ENCODE data around the gene ROR1.

The ROR1 gene

GRCh38 chr1:64183395-64184002 is 409.7 kb downstream of the ROR1 start:
- no peak overlapping the region for H3K4me3 ChIP-seq (ENCODE audit: low read length)
- no peak for DNase-seq (ENCODE audit: low read depth)
- TF ChIP-seq, protein P1, sequence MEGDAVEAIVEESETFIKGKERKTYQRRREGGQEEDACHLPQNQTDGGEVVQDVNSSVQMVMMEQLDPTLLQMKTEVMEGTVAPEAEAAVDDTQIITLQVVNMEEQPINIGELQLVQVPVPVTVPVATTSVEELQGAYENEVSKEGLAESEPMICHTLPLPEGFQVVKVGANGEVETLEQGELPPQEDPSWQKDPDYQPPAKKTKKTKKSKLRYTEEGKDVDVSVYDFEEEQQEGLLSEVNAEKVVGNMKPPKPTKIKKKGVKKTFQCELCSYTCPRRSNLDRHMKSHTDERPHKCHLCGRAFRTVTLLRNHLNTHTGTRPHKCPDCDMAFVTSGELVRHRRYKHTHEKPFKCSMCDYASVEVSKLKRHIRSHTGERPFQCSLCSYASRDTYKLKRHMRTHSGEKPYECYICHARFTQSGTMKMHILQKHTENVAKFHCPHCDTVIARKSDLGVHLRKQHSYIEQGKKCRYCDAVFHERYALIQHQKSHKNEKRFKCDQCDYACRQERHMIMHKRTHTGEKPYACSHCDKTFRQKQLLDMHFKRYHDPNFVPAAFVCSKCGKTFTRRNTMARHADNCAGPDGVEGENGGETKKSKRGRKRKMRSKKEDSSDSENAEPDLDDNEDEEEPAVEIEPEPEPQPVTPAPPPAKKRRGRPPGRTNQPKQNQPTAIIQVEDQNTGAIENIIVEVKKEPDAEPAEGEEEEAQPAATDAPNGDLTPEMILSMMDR (conservative IDR thresholded peaks at IDR 0.05; ENCODE audit: low read depth, low read length), result no peak

- no peak for DNase-seq (ENCODE audit: low read depth)
Measured at GRCh38 chr1:64184003-64184440, 410.2 kb downstream of the ROR1 start.

DNA sequence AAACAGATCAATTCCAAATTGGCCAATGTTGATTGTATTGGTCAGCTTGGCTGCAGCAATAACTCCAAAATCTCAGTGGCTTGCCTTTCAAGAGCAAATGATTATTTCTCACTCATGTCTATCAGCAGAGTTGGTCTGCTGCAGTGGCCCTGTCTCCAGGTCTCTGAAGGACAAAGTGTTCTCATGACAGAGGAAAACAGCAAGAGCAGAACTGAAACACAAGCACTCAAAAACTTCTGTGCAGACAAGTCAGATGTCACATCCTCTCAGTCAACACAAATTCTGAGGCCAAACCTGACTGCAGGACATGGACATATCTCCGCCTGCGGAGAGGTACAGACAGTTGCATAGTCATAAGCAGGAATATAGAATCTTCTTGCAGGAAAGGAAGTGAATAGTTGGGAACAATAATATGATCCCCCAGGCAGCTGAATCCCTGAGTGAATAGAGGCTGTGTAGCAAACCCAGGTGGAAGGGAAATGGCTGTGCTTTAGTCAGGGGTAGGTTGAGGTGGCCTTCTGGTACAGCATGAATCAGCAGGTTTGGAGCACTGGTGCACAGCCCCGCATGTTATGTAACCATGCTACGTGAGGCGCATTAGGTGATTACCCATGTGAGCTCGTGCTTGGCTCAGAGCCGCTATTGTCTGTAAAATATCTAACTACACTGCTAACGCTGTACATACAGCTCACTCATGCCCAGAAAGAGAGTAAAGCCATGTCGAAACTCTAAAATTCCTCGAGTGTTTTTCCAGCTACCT is 412.5 kb downstream of the ROR1 start:
- peak; percentile 51 for DNase-seq (ENCODE audit: low read depth)
- H3K4me3 ChIP-seq (ENCODE audit: low read length), result no peak overlapping the region
- TF ChIP-seq, protein P1 (conservative IDR thresholded peaks at IDR 0.05; ENCODE audit: low read depth, low read length), result no peak

More at GRCh38 chr1:64184003-64184440, 410.2 kb downstream of the ROR1 start:
- H3K4me3 ChIP-seq (ENCODE audit: low read length), result no peak overlapping the region
- TF ChIP-seq, protein P1 (conservative IDR thresholded peaks at IDR 0.05; ENCODE audit: low read depth, low read length), result no peak

DNA sequence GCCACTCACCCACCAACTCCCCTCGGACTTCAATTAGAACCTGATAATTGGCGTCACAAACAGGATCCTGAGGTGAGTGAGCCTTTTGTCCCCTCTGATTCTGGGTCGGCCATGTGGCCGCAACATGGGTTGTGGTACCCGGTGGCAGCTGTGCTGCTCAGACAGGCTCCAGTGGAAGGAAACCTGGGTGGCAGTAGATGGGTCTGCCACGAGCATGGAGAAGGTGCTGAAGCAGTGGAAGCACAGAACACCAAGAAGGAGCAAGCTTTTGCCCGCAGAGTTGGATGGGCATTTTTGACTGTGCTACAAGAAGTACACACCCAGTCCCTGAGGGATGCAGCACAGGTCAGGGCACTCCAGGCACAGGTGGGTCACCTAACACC is 413.1 kb downstream of the ROR1 start:
- H3K4me3 ChIP-seq (ENCODE audit: low read length), result no peak overlapping the region
- TF ChIP-seq, protein P1 (conservative IDR thresholded peaks at IDR 0.05; ENCODE audit: low read depth, low read length), result no peak
- DNase-seq (ENCODE audit: low read depth), result no peak

GRCh38 chr1:64187646-64188045 is 413.8 kb downstream of the ROR1 start:
- H3K4me3 ChIP-seq (ENCODE audit: low read length), result no peak overlapping the region
- no peak for DNase-seq (ENCODE audit: low read depth)
- TF ChIP-seq, protein P1 (conservative IDR thresholded peaks at IDR 0.05; ENCODE audit: low read depth, low read length), result no peak

DNA sequence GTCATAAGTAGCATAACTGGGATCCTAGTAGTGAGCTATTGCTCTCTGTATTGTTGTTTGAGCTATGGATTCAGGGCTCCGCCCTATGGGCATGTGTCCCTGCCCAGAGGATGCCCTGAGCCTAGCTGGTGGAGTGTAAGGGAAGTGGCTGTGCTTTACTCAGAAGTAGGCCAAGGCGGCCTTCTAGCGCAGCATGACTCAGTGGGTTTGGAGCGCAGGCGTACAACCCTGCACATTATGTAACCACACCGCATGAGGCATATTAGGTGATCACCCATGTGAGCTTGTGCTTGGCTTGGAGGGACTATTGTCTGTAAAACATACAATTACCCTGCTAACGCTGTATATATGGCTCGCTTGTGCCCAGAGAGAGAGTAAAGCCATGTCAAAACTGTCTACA is 418.5 kb downstream of the ROR1 start:
- no peak overlapping the region for H3K4me3 ChIP-seq (ENCODE audit: low read length)
- DNase-seq (ENCODE audit: low read depth), result no peak
- TF ChIP-seq, protein P1 (conservative IDR thresholded peaks at IDR 0.05; ENCODE audit: low read depth, low read length), result no peak
